CD4-positive, alpha-beta T cell (primary cell): Measurements from ENCODE around the gene FNDC1. TPM values are rescaled to one million over a fixed set of nuclear protein-coding genes. Genes with fewer than 3 reads are reported as not detected.

Experiments
- ATAC-seq: fragments of 200-7000 bp; cut with Tn5 transposase; one replicate; pipeline ENCODE4 v1.10.0; 2022; ENCODE audit warnings: mild to moderate bottlenecking; ENCODE audit not compliant: poor library complexity
- CTCF ChIA-PET: fragments of 350-600 bp; sonication (Branson Sonifier 250); formaldehyde crosslinking; loops from one replicate; lab custom pipeline; 2021; ENCODE audit warnings: antibody characterized with exemption, inconsistent platforms; lab: Charles Lee
- POLR2A ChIA-PET: fragments of 350-600 bp; sonication (Branson Sonifier 250); formaldehyde crosslinking; loops from one replicate; lab custom pipeline; 2021; ENCODE audit warnings: antibody characterized with exemption, inconsistent platforms; lab: Charles Lee
- DNase-seq, 14 experiments: peaks; one replicate each; pipeline ENCODE4 v3.0.0-alpha.2; 2013 to 2020; ENCODE audit warnings: mixed read lengths in 2 of 14
- H3K27ac ChIP-seq, 2 donors: one replicate each; pipeline versions ENCODE4 v1.5.1 to v1.7.0; 2013; ENCODE audit warnings: low read length in 2 of 2, low read depth in 1 of 2, mild to moderate bottlenecking in 1 of 2
- H3K27me3 ChIP-seq, 2 experiments: 1 replicate in 1 of 2; 2 replicates in 1 of 2; pipeline versions ENCODE4 v1.6.1 to v1.7.0; 2013; ENCODE audit warnings: low read length in 2 of 2, control low read depth in 1 of 2, mild to moderate bottlenecking in 1 of 2, moderate library complexity in 1 of 2; ENCODE audit not compliant: insufficient read depth in 2 of 2, control insufficient read depth in 1 of 2
- H3K36me3 ChIP-seq: one replicate; pipeline ENCODE4 v1.6.1; 2013; ENCODE audit warnings: low read length, control low read depth; ENCODE audit not compliant: insufficient read depth
- H3K4me1 ChIP-seq: one replicate; pipeline ENCODE4 v1.6.1; 2013; ENCODE audit warnings: low read length, control low read depth; ENCODE audit not compliant: insufficient read depth
- H3K4me3 ChIP-seq: one replicate; pipeline ENCODE4 v1.5.1; 2013; ENCODE audit warnings: mild to moderate bottlenecking, low read length, moderate library complexity
- H3K9me3 ChIP-seq, 2 experiments: 1 replicate in 1 of 2; 2 replicates in 1 of 2; pipeline versions ENCODE4 v1.6.1 to v1.7.0; 2013; ENCODE audit warnings: low read length in 2 of 2, mild to moderate bottlenecking in 2 of 2, control low read depth in 1 of 2, moderate library complexity in 1 of 2; ENCODE audit not compliant: control insufficient read depth in 1 of 2, insufficient read depth in 1 of 2
- H3K27ac Mint-ChIP-seq: one replicate; pipeline ENCODE4 v1.8.0; 2020; ENCODE audit warnings: mixed read lengths
- H3K27me3 Mint-ChIP-seq: one replicate; pipeline ENCODE4 v1.8.0; 2021; ENCODE audit warnings: mixed read lengths
- H3K36me3 Mint-ChIP-seq: one replicate; pipeline ENCODE4 v1.8.0; 2021; ENCODE audit warnings: low read depth, mixed read lengths
- H3K4me1 Mint-ChIP-seq: one replicate; pipeline ENCODE4 v1.8.0; 2021; ENCODE audit warnings: low read depth, mixed read lengths
- H3K4me3 Mint-ChIP-seq: one replicate; pipeline ENCODE4 v1.8.0; 2020; ENCODE audit warnings: mild to moderate bottlenecking, mixed read lengths
- H3K9me3 Mint-ChIP-seq: one replicate; pipeline ENCODE4 v1.8.0; 2020; ENCODE audit warnings: mixed read lengths
- intact Hi-C, 2 experiments: fragments of 100-400 bp; cut with DNase I in 1 of 2; cut with micrococcal nuclease in 1 of 2; formaldehyde crosslinking; loops; one replicate each; pipeline versions ENCODE4 v1.15.1 to v1.9.0; 2023 to 2025; cut with DNase I, micrococcal nuclease
- total RNA-seq, 174 experiments: library from RNA in 2 of 174; stranded (reverse) in 2 of 174; gene quantifications; one replicate each; pipeline ENCODE4 v1.2.3 and lab custom pipeline; 2021 to 2026
- TF ChIP-seq, protein P1 (sequence below): fragments of 200-600 bp; IDR thresholded peaks from one replicate; pipeline ENCODE4 v1.8.0; 2022; ENCODE audit warnings: antibody characterized with exemption, mild to moderate bottlenecking

Gene FNDC1
- total RNA-seq, 2 experiments from 2014 or later, result not detected

GRCh38 chr6:159196430-159196975 lies 27.3 kb downstream of the FNDC1 start:
- Mint-ChIP-seq H3K9me3 (no peaks in the 10 kb centered on the region), H3K4me3 (no peak overlapping the region), H3K4me1 (no peaks in the 10 kb centered on the region), H3K27me3 (peaks cover 41% of the 10 kb centered on the region), H3K27ac (no peak overlapping the region), H3K36me3 (no peaks in the 10 kb centered on the region)
- Histone ChIP-seq H3K9me3 (no peaks in the 10 kb centered on the region), H3K36me3 (no peaks in the 10 kb centered on the region), H3K4me1 (no peaks in the 10 kb centered on the region), H3K27ac (no peak overlapping the region), H3K4me3 (no peak overlapping the region), H3K27me3 (peaks cover 0 to 10% of the 10 kb centered on the region in 2 experiments)
- ChIA-PET POLR2A (no interaction called here), CTCF (no interaction called here)
- TF ChIP-seq, protein P1, sequence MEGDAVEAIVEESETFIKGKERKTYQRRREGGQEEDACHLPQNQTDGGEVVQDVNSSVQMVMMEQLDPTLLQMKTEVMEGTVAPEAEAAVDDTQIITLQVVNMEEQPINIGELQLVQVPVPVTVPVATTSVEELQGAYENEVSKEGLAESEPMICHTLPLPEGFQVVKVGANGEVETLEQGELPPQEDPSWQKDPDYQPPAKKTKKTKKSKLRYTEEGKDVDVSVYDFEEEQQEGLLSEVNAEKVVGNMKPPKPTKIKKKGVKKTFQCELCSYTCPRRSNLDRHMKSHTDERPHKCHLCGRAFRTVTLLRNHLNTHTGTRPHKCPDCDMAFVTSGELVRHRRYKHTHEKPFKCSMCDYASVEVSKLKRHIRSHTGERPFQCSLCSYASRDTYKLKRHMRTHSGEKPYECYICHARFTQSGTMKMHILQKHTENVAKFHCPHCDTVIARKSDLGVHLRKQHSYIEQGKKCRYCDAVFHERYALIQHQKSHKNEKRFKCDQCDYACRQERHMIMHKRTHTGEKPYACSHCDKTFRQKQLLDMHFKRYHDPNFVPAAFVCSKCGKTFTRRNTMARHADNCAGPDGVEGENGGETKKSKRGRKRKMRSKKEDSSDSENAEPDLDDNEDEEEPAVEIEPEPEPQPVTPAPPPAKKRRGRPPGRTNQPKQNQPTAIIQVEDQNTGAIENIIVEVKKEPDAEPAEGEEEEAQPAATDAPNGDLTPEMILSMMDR, result no peak
- intact Hi-C loops, result no loop called here
- no peak for ATAC-seq
- DNase-seq, result no peak

DNA sequence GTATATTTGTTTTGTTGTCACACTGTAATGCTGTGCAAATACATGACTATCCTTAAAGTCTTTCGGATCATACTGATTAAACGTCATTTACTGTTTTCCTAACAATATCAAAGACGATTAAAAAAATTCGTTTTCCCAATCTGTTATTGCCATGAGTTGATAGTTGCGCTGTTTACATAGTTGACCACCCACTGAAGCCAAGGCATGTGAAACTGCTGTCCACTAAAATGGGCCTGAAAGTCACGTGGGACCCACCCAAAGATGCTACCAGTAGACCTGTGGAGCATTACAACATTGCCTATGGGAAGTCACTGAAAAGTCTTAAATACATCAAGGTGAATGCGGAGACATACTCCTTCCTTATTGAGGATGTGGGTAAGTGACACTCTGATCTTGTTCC lies 28.1 kb downstream of the FNDC1 start:
- POLR2A ChIA-PET, result no interaction called here
- no peaks in the 10 kb centered on the region for H3K36me3 ChIP-seq
- Mint-ChIP-seq H3K36me3 (no peaks in the 10 kb centered on the region), H3K9me3 (no peaks in the 10 kb centered on the region), H3K27me3 (peaks cover 45% of the 10 kb centered on the region), H3K4me3 (no peak overlapping the region), H3K4me1 (no peaks in the 10 kb centered on the region), H3K27ac (no peak overlapping the region)
- ATAC-seq (no peak), DNase-seq (no peak)
- H3K4me1 ChIP-seq, result no peaks in the 10 kb centered on the region
- H3K27ac ChIP-seq, result no peak overlapping the region
- intact Hi-C loops, result no loop called here
- no peak overlapping the region for H3K4me3 ChIP-seq
- no peaks in the 10 kb centered on the region for H3K9me3 ChIP-seq
- H3K27me3 ChIP-seq, result peaks cover 0 to 10% of the 10 kb centered on the region in 2 experiments
- CTCF ChIA-PET, result no interaction called here
- TF ChIP-seq, protein P1, result no peak

DNA sequence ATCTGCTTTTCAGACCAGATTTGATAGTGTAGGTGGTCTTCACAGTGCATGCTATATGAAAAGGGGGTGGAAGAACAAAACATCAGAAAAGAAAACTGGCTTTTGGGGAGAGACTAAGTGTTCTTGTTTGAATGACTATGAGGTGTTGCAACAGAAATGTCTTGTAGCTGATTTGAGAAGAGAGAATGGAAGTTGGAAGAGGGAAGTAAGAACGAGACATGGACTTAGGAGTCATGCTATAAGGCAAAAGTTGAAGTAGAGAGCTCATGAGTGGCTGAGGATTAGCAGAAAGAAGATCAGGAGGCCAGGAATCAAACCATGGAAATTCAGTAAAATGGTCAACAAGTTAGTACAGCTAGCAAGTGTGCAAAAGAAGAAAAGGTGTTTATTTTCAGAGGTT lies 32.1 kb downstream of the FNDC1 start:
- Histone ChIP-seq H3K4me3 (no peak overlapping the region), H3K27ac (no peak overlapping the region), H3K9me3 (no peaks in the 10 kb centered on the region), H3K4me1 (no peaks in the 10 kb centered on the region), H3K27me3 (peaks cover 0 to 10% of the 10 kb centered on the region in 2 experiments), H3K36me3 (no peaks in the 10 kb centered on the region)
- DNase-seq, result no peak
- TF ChIP-seq, protein P1, result no peak
- no peak for ATAC-seq
- Mint-ChIP-seq H3K4me1 (no peaks in the 10 kb centered on the region), H3K27ac (no peak overlapping the region), H3K27me3 (peaks cover 34% of the 10 kb centered on the region), H3K4me3 (no peak overlapping the region), H3K9me3 (no peaks in the 10 kb centered on the region), H3K36me3 (no peaks in the 10 kb centered on the region)
- intact Hi-C loops, result no loop called here
- ChIA-PET POLR2A (no interaction called here), CTCF (no interaction called here)
